GM21360 (cell line): ENCODE measurements around the gene RCSD1.
"Not testable (repeated sequence)": the region's sequence is repeated elsewhere in the genome, so short reads cannot be mapped to it uniquely, and the experiment has no call there.

Source experiments
- ATAC-seq: cut with Tn5 transposase; IDR thresholded peaks from one replicate; pipeline ENCODE4 v1.9.1; 2021; ENCODE audit warnings: mild to moderate bottlenecking, moderate library complexity; ENCODE audit not compliant: unreplicated experiment

The RCSD1 gene

GRCh38 chr1:167710836-167711235 is 80.8 kb downstream of the RCSD1 start:
- no peak for ATAC-seq

GRCh38 chr1:167711797-167712196 is 81.8 kb downstream of the RCSD1 start:
- ATAC-seq, result no peak

- no peak for ATAC-seq
Observed at GRCh38 chr1:167713330-167714081, 83.5 kb downstream of the RCSD1 start.

- peak; percentile 43 for ATAC-seq
Observed at GRCh38 chr1:167714098-167714438, 84.0 kb downstream of the RCSD1 start.

- peak; percentile 36 for ATAC-seq
Observed at GRCh38 chr1:167714439-167715156, 84.6 kb downstream of the RCSD1 start.

GRCh38 chr1:167715157-167715999 is 85.3 kb downstream of the RCSD1 start:
- peak; percentile 34 for ATAC-seq

GRCh38 chr1:167716000-167716271 is 85.9 kb downstream of the RCSD1 start:
- ATAC-seq, result no peak

- ATAC-seq, result no peak
Observed at GRCh38 chr1:167717351-167717750, 87.3 kb downstream of the RCSD1 start.

- ATAC-seq, result no peak
Observed at GRCh38 chr1:167718914-167719691, 89.1 kb downstream of the RCSD1 start.

- not testable (repeated sequence) for ATAC-seq
Observed at GRCh38 chr1:167719715-167720421, 89.8 kb downstream of the RCSD1 start.

GRCh38 chr1:167720965-167721616 is 91.1 kb downstream of the RCSD1 start:
- ATAC-seq, result no peak

- ATAC-seq, result peak; percentile 78
Observed at GRCh38 chr1:167721617-167722151, 91.7 kb downstream of the RCSD1 start, which contains the start of gene MPZL1. MPZL1 (plus strand) TSS chr1:167721982; CDS start chr1:167722152, 170 bp downstream.

GRCh38 chr1:167722152-167722869 is 92.3 kb downstream of the RCSD1 start:
- peak; percentile 22 for ATAC-seq

GRCh38 chr1:167722870-167723251 is 92.8 kb downstream of the RCSD1 start:
- ATAC-seq, result no peak

- no peak for ATAC-seq
Observed at GRCh38 chr1:167723707-167724323, 93.8 kb downstream of the RCSD1 start.

- ATAC-seq, result no peak
Observed at GRCh38 chr1:167726008-167726407, 96.0 kb downstream of the RCSD1 start.

GRCh38 chr1:167728818-167729410 is 98.9 kb downstream of the RCSD1 start:
- ATAC-seq, result no peak

- no peak for ATAC-seq
Observed at GRCh38 chr1:167734227-167734626, 104.2 kb downstream of the RCSD1 start.
